ENCODE data around the gene EXOC4. TPM values are rescaled to one million over a fixed set of nuclear protein-coding genes. Genes with fewer than 3 reads are reported as not detected.

Gene EXOC4
- polyA plus RNA-seq, 3 donors: 76.4 to 81.9 (median 78.9) TPM

- no peak for DNase-seq (ENCODE audit: low read depth in 3 of 3, low spot score in 2 of 3)
Observed at GRCh38 chr7:133683182-133683454, 430.2 kb downstream of the EXOC4 start.

GRCh38 chr7:133688483-133689239 lies 435.8 kb downstream of the EXOC4 start:
- DNase-seq (ENCODE audit: low read depth in 3 of 3, low spot score in 2 of 3): no peak

DNA sequence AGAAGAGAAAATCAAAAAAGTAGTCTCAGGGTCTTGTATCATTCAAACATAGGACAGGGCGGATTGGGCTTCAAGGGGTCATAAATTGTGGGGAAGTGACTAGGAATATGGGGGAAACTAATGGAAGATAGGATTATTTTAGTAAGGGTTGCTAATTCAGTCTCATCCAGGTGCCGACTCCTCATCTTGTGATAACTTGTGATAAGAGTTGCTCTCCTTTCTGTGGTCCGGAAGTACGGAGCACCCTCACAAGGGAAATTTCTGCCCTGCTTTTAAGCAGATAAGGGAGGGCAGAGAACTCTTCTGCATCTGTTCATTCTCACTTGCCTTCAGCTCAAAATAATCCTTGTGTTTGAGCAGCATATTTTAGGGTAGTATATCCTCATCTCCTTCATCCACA lies 437.9 kb downstream of the EXOC4 start:
- DNase-seq (ENCODE audit: low read depth in 3 of 3, low spot score in 2 of 3): no peak

GRCh38 chr7:133691727-133692610 lies 439.1 kb downstream of the EXOC4 start:
- no peak for DNase-seq (ENCODE audit: low read depth in 3 of 3, low spot score in 2 of 3)

DNA sequence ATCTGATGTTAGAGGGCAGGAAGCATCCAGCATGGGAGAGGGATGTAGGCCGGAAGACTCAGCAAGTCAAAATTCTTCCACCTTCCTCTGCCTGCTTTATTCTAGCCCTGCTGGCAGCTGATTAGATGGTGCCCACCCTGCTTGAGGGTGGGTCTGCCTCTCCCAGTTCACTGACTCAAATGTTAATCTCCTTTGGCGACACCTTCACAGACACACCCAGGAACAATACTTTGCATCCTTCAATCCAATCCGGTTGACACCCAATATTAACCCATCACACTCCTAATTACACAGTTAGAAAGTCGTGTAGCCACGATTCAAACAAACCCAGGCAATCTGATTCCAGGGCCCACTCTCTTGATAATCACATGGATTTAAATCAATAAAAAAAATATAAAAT lies 440.4 kb downstream of the EXOC4 start:
- DNase-seq (ENCODE audit: low read depth in 3 of 3, low spot score in 2 of 3): no peak

DNA sequence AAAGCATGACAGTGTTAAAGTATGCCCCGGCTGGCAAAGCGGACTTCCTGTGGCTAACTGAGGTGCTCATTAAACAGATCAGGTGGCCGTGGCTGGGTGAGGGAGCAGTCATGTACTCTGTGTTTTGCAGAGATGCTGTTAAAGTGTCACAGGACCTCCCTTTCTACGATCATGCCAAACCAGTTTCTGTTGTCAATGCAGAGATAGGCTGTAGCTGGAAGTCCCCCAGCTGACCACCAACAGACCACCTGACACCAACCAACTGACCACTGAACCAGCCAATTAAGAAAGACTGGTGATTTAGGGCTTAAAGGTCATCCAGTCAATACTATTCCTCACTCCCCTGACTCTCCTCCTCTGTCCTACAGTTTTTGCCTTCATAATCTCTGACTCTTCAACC lies 443.2 kb downstream of the EXOC4 start:
- DNase-seq (ENCODE audit: low read depth in 3 of 3, low spot score in 2 of 3): no peak

- DNase-seq (ENCODE audit: low read depth in 3 of 3, low spot score in 2 of 3): no peak
Observed at GRCh38 chr7:133697585-133697984, 444.7 kb downstream of the EXOC4 start.

DNA sequence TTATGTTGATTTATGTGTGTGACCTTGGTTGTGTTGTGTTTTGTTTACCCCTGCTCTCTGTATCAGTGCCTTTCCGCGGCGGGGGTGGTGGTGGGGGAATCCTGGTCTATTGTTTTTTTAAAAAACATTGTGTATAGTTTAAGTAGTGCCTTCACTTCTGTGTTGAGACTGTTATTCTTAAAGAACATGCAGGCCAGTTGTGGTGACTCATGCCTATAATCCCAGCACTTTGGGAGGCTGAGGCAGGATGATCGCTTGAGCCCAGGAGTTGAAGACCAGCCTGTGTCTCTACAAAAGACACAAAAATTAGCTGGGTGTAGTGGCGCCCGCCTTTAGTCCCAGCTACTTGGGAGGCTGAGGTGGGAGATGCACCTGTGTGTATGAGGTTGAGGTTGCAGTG lies 445.2 kb downstream of the EXOC4 start:
- no peak for DNase-seq (ENCODE audit: low read depth in 3 of 3, low spot score in 2 of 3)

DNA sequence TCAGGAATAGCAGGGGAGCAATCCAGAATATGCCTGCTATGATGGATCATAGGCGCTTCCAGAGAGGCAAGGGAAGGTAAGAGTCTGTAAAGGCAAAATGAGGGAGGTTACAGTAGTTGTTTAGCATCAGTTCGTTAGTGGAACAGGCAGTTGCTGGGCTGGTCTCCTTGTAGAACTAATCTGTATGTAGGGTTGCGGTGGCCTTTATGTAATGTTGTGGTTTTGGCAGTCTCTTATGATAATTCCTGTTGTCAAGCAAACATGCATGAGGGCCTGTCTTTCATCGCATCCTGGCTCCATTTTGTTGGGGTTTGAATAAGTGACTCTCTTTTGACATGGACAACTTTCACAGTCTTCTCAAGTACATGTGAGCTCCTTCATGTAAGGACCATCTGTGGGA lies 446.5 kb downstream of the EXOC4 start:
- DNase-seq (ENCODE audit: low read depth in 3 of 3, low spot score in 2 of 3): no peak

DNA sequence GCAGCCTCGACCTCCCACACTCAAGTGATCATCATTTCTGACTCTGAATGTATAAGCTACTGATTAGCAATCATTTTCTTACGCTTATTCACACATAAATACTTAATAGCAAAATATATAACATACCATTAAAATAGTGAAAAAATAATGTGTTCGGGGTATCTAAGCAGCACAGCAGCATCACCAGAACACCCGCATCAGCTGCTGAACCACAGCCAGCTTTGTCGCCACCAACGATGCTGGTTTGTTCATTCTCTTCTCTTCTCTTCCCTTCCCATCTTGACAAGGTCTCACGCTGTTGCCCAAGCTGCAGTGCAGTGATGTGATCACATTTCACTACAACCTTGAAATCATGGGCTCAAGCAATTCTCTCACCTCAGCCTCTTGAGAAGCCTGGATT lies 449.2 kb downstream of the EXOC4 start:
- DNase-seq (ENCODE audit: low read depth in 3 of 3, low spot score in 2 of 3): no peak

DNA sequence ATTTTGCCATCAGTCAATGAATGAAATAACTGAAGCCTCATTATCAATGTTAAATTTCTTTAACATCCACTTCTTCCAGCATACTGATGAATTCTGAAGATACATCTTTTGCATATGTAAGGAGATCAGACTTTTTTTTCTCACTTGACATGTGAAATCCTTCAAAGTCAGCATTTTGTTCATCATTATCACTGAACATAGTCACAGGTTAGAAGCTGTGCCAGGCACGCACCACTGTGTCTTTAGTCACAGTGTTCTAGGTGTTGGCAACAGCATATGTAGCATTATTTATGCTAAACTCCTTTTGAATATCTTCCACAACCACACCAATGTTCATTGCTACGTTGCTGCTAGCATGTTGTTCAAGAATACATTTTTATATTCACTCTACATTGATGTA lies 450.1 kb downstream of the EXOC4 start:
- DNase-seq (ENCODE audit: low read depth in 3 of 3, low spot score in 2 of 3): no peak

DNA sequence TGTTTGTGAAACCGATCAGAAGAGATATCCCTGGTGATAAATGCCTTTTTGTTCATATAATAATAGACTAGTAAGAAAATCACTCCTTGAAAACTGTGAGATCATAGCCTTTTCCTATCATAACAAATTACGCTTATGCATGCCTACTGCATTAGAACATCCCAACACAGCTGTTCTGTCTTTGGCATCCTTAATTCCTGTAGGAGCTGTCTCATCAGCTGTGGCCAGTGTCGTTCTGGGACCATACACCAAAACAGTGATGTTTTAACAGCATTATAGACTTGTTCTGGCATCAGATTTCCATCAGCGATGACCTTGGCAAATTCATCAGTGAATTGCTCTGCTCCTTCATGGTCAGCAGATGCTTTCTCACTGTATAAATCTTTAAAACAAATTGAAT lies 450.7 kb downstream of the EXOC4 start:
- no peak for DNase-seq (ENCODE audit: low read depth in 3 of 3, low spot score in 2 of 3)

- DNase-seq (ENCODE audit: low read depth in 3 of 3, low spot score in 2 of 3): no peak
Observed at GRCh38 chr7:133704453-133704852, 451.6 kb downstream of the EXOC4 start.

DNA sequence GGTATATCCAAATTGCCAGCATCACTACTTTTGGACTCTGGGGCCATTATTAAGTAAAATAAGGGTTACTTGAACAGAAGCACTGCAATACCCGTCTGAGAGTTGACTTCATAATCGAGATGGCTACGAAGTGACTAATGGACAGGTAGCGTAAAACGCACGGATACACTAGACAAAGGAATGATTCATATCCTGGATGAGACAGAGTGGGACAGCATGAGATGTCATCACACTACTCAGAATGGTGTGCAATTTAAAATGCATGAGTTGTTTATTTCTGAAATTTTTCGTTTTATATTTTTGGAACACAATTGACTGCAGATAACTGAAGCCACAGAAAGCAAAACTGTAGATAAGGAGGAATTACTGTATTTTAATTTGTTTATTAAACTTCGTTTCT lies 452.7 kb downstream of the EXOC4 start:
- no peak for DNase-seq (ENCODE audit: low read depth in 3 of 3, low spot score in 2 of 3)

DNA sequence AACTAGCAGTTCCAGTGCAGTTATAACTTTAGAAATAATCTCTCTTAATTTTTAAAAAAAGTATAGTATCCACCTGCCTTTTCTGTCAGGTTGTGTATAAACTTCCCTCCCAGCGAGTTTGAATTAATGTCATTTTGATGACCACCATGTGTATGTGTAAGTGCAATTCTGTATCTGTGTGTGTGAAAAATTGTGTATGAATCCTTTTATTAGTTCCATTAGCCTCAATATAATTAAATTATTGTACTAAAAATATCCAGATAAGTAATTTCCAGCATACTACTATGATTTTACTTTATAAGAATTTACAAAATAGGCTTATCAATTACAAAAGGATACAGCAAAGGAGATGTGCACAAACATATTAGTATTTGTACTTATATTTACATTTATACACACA lies 453.1 kb downstream of the EXOC4 start:
- no peak for DNase-seq (ENCODE audit: low read depth in 3 of 3, low spot score in 2 of 3)

DNA sequence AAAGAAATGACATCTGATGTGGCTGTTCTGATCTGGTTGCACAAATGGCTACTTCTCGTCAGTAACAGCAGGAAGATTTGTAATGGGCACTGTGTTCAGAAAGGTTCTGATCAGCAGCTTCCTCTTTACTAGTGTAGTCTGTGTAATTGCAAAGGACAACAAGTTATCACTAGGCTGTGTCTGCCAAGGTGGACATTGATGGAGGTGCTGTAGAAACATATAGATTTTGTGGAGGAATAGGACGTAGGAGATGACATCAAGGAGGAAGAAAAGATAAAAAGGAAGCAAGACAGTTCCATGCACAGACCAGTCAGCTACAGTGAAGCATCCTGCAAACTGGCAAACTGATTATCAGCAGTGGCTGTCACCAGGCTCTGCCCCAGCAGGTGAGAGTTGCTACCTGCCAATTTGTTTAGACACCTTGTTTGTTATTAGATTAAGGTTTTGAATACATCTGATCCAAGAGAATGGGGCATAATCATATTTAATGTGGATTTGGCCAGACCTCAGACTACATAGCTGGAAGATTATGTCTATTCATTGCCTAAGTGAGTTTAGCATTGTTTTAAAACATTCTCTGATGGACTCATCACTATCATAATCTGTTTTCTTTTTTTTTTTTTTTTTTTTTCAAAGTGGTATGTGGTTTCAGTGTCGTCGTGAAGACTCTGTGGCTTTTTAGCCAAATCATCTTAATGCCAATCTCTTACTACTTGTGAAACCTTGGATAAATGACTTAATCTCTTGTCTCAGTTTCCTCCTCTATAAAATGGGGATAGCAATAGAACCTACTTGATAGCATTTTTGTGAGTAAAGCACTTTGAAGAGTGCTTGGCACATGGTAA lies 456.4 kb downstream of the EXOC4 start:
- no peak for DNase-seq (ENCODE audit: low read depth in 3 of 3, low spot score in 2 of 3)

DNA sequence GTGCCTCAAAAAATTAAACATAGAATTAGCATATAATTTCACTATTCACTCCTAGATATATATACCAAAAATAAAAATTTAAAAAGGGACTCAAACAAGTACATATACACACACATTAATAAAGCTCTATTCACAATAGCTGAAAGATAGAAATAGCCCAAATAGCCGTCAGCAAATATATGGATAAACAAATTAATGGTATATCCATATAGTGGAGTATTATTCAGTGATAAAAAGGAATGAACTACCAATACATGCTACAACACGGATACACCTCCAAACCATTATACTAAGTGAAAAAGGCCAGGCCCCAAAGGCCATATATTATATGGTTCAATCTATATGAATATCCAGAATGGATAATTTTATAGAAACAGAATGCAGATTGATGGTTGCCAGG lies 459.7 kb downstream of the EXOC4 start:
- no peak for DNase-seq (ENCODE audit: low read depth in 3 of 3, low spot score in 2 of 3)

DNA sequence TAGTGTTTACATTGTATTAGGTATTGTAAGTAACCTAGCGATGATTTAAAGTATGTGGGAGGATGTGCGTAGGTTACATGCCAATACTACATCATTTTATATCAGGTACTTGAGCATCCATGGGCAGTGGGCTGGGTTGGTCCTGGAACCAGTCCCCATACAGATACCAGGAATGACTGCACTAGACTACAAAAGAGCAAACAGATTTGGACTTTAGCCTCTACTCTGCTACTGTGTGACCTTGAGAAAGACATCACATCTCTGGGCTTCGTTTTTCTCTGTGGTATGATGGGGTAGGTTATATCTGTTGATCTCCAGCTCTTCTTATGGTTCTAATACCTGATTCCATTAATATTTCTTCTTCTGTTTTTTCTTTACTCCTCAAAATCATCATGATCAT lies 461.8 kb downstream of the EXOC4 start:
- no peak for DNase-seq (ENCODE audit: low read depth in 3 of 3, low spot score in 2 of 3)

- no peak for DNase-seq (ENCODE audit: low read depth in 3 of 3, low spot score in 2 of 3)
Observed at GRCh38 chr7:133718131-133718530, 465.3 kb downstream of the EXOC4 start.

GRCh38 chr7:133723044-133723443 lies 470.2 kb downstream of the EXOC4 start:
- DNase-seq (ENCODE audit: low read depth in 3 of 3, low spot score in 2 of 3): no peak

GRCh38 chr7:133724148-133724547 lies 471.3 kb downstream of the EXOC4 start:
- no peak for DNase-seq (ENCODE audit: low read depth in 3 of 3, low spot score in 2 of 3)
